GM06990 (cell line): ENCODE measurements around the gene GNA15.
"Not testable (repeated sequence)": the region's sequence is repeated elsewhere in the genome, so short reads cannot be mapped to it uniquely, and the experiment has no call there.

Experiments used
- DNase-seq: peaks from one replicate; pipeline ENCODE4 v3.0.0-alpha.2; 2011; ENCODE audit not compliant: insufficient read length; ENCODE audit errors: extremely low read depth
- H3K27me3 ChIP-seq: replicated peaks from 2 replicates; pipeline ENCODE4 v1.6.0; 2011; ENCODE audit warnings: low read length; ENCODE audit not compliant: control insufficient read depth, insufficient read depth
- H3K36me3 ChIP-seq: 2 replicates; pipeline ENCODE4 v1.5.1; 2011; ENCODE audit warnings: low read length; ENCODE audit not compliant: control insufficient read depth, insufficient read depth
- H3K4me3 ChIP-seq: replicated peaks from 2 replicates; pipeline ENCODE4 v1.5.1; 2011; ENCODE audit warnings: low read depth, mild to moderate bottlenecking, control low read depth, low read length
- TF ChIP-seq, protein P1 (sequence below): IDR thresholded peaks from 2 replicates; pipeline ENCODE4 v1.5.1; 2011; ENCODE audit warnings: low read length, control low read depth, mild to moderate bottlenecking, inconsistent platforms; ENCODE audit not compliant: insufficient read depth, poor library complexity, severe bottlenecking

Gene GNA15, protein sequence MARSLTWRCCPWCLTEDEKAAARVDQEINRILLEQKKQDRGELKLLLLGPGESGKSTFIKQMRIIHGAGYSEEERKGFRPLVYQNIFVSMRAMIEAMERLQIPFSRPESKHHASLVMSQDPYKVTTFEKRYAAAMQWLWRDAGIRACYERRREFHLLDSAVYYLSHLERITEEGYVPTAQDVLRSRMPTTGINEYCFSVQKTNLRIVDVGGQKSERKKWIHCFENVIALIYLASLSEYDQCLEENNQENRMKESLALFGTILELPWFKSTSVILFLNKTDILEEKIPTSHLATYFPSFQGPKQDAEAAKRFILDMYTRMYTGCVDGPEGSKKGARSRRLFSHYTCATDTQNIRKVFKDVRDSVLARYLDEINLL

DNA sequence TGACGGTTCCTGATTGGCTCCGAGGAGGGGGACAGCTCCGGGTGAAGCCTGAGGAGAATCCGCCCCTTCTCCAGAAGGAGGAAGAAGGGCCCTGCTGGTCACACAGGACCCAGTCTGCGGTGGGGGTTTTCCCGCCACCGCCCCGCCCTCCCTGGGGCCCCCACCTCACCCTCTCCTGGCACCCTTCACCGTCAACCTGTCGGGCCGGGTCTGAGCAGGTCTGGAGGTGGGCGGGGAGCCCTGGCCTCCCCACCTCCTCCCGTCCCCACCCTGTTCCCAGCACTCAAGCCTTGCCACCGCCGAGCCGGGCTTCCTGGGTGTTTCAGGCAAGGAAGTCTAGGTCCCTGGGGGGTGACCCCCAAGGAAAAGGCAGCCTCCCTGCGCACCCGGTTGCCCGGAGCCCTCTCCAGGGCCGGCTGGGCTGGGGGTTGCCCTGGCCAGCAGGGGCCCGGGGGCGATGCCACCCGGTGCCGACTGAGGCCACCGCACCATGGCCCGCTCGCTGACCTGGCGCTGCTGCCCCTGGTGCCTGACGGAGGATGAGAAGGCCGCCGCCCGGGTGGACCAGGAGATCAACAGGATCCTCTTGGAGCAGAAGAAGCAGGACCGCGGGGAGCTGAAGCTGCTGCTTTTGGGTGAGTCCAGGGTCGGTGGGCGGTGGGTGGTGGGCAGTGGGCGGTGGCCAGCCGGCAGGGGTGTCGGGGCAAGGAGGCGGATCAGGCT lies at the start of gene GNA15:
GNA15 (plus strand) TSS at position 73 of the 723 bp plus-strand sequence; CDS start at position 491, 418 bp downstream.
- peak; percentile 69 for DNase-seq
- no peaks in the 10 kb centered on the region for H3K27me3 ChIP-seq
- H3K4me3 ChIP-seq, result peak within 1 kb of the TSS; percentile 72
- no peaks in the 10 kb centered on the region for H3K36me3 ChIP-seq
- TF ChIP-seq, protein P1, sequence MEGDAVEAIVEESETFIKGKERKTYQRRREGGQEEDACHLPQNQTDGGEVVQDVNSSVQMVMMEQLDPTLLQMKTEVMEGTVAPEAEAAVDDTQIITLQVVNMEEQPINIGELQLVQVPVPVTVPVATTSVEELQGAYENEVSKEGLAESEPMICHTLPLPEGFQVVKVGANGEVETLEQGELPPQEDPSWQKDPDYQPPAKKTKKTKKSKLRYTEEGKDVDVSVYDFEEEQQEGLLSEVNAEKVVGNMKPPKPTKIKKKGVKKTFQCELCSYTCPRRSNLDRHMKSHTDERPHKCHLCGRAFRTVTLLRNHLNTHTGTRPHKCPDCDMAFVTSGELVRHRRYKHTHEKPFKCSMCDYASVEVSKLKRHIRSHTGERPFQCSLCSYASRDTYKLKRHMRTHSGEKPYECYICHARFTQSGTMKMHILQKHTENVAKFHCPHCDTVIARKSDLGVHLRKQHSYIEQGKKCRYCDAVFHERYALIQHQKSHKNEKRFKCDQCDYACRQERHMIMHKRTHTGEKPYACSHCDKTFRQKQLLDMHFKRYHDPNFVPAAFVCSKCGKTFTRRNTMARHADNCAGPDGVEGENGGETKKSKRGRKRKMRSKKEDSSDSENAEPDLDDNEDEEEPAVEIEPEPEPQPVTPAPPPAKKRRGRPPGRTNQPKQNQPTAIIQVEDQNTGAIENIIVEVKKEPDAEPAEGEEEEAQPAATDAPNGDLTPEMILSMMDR, result no peak

DNA sequence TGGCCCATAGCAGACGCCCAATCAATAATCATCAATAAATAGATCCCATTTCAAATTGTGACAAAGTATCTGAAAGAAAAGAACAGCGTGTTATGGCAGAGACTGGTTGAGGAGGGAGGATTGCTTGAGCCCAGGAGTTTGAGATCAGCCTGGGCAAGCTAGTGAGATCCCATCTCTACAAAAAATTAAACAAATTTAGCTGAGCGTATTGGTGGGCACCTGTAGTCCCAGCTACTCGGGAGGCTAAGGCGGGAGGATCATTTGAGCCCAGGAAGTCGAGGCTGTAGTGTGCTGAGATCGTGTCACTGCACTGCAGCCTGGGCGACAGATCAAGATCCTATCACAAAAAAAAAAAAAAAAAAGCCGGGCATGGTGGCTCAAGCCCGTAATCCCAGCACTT lies 48.1 kb upstream of the GNA15 start:
- H3K36me3 ChIP-seq, result no peaks in the 10 kb centered on the region
- no peak for DNase-seq
- no peak overlapping the region for H3K4me3 ChIP-seq
- no peaks in the 10 kb centered on the region for H3K27me3 ChIP-seq
- TF ChIP-seq, protein P1, result no peak

DNA sequence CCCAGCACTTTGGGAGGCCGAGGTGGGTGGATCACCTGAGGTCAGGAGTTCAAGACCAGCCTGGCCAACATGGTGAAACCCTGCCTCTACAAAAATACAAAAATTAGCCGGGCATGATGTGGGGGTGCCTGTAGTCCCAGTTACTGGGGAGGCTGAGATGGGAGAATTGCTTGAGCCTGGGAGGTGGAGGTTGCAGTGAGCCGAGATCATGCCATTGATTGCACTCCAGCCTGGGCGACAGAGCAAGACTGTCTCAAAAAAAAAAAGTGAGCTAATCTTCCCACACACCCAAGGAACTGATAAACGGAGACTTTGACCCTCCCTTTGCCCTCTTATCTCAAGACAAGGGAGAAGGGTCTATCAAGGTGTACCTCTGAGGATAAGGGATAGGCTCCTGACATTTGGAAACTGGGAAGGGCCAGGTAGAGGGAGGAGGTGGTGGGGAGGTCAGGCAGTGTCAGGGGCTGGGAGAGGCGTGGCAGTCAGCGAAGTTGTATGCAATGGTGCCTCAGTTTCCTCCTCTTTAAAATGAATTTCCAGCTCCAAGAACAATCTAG lies 46.5 kb upstream of the GNA15 start:
- not testable (repeated sequence) for H3K36me3 ChIP-seq, H3K4me3 ChIP-seq, H3K27me3 ChIP-seq, DNase-seq

DNA sequence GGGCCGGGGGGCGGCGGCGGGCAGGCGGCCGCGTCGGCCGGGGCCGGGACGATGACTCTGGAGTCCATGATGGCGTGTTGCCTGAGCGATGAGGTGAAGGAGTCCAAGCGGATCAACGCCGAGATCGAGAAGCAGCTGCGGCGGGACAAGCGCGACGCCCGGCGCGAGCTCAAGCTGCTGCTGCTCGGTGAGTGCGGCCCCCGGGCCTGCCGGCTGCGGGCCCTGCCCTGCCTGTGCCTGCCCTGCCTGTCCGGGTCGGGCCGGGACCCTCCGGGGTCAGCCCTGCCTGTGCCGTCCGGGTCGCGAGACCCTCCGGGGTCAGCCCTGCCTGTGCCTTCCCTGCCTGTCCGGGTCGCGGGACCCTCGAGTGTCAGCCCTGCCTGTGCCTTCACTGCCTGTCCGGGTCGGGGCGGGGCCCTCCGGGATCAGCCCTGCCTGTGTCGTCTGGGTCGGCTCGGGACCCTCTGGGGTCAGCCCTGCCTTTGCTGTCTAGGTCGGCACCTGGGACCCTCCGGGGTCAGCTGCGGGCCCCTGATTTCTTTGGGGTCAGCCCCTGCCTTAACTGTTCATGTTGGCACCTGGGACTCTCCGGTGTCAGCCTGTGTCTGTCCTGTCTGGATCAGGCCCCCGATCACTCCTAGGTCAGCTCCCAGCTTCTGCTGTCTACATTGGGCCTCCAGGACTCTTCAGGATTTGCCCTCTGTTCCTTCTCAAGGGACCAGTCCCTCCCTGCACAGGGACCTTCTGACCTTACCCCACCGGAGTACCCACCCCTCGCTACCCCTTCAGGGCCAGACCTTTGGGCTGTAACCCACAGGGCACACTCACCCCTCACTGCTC lies 41.0 kb upstream of the GNA15 start:
- TF ChIP-seq, protein P1, result no peak
- H3K36me3 ChIP-seq, result no peaks in the 10 kb centered on the region
- peak; percentile 57 for DNase-seq
- H3K4me3 ChIP-seq, result peak overlapping the region; percentile 67
- H3K27me3 ChIP-seq, result no peaks in the 10 kb centered on the region

DNA sequence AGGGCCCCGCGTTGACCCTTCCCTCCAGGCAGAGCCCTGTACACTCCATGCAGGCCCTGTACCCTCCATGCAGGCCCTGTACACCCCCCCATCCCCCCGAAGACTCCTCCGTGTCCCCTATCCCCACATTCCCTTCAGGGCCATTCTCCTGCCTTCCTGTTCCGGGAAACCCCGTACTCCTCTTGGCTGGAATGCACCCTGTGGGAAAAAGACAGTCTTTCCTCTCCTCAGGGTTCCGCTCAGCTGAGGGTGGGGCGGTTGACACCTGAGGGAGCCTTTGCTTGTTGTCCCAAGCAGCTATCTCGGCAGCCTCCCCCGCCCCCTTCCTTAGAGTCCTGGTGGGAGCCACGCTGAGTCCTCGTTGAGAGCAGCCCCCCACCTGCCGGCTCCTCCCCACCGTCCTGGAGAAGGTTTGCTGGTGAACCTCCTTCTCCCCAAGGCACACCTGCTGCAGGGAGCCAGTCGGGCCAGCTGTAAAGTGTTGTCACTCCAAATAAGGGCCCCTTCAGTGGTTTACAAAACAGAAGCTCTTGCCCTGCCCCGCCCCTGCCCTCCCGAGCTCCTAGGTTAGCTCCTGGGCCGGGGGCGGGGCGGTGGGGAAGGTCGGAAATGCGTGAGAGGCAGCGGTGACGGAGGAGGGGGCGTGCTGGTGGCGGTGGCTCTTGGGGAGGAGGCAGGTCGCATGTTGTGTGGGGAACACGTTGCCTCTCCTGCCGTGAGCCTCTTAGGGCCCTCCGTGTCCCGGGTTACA lies 40.2 kb upstream of the GNA15 start:
- Histone ChIP-seq H3K27me3 (no peaks in the 10 kb centered on the region), H3K36me3 (no peaks in the 10 kb centered on the region), H3K4me3 (peak overlapping the region; percentile 67)
- DNase-seq, result peak; percentile 52
- TF ChIP-seq, protein P1, result no peak
